A204.1 (cell line): Measurements from ENCODE around the gene UVRAG.
"Not testable (repeated sequence)": the region's sequence is repeated elsewhere in the genome, so short reads cannot be mapped to it uniquely, and the experiment has no call there.

Experiments used
- FAIRE-seq: peaks from 2 replicates; lab custom pipeline; 2012; peaks lifted over from hg19 to GRCh38; lab: Jason Lieb, UNC

The UVRAG gene

DNA sequence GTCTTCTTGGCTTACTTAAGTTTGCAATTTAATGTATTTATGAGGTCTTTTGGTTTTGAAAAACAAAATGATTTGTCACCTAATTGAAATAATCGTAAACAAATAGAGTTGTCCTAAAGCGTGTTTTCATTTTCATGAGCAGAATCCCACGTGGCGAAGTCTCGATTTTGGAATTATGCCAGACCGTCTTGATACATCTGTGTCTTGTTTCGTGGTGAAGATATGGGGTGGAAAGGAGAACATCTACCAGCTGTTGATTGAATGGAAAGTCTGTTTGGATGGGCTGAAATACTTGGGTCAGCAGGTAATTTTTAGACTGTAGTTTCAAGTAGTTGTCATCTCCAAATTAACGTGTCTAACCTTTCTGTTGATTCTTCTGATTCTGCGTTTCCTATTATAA lies 64.7 kb downstream of the UVRAG start:
- FAIRE-seq: no peak

DNA sequence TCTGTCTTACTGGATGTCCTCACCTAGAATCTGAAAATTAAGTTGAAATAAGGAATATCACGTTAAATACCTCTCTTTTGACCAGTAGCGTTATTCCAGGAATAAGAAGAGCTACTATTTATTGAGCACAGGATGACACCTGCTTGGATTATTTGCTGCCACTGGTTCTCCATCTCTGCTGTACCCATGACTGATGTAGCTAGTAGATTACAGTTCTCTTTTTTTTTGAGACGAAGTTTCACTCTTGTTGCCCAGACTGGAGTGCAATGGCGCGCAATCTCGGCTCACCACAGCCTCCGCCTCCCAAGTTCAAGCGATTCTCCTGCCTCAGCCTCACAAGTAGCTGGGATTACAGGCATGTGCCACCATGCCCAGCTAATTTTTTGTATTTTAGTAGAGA lies 65.3 kb downstream of the UVRAG start:
- not testable (repeated sequence) for FAIRE-seq

DNA sequence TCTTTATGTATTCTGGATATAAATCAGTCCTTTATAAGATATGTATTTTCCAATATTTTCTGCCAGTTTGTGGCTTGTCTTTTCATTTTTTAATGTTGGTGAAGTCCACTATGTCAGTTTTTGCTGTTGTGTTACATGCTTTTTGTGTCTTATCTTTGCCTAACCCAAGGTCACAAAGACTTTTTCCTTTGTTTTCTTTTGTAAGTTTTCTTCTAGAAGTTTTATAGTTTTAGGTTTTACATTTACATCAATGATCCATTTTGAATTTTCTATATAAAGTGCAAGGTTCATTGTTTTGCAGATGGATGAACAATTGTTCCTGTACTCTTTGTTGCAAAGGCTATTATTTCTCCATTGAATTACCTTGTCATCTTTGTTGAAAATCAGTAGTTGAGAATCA lies 69.3 kb downstream of the UVRAG start:
- FAIRE-seq: no peak

DNA sequence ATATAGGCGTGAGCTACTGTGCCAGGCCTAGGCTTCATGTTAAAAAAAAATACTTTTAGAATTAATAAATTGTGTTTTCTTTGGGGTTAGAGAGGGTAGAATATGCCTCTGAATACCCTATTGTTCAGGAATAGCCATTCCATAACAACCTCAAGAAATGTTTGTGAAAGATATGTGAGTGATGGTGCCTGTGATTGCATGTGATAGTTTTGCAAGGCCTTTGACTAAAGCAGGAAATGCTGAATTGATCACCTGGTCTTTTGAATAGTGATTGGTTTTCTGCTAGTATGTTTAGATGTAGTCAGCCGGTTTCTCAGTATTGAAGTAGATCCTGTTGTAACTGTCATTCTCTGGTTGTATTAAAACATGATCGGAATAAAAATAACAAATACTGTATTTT lies 73.4 kb downstream of the UVRAG start:
- no peak for FAIRE-seq

DNA sequence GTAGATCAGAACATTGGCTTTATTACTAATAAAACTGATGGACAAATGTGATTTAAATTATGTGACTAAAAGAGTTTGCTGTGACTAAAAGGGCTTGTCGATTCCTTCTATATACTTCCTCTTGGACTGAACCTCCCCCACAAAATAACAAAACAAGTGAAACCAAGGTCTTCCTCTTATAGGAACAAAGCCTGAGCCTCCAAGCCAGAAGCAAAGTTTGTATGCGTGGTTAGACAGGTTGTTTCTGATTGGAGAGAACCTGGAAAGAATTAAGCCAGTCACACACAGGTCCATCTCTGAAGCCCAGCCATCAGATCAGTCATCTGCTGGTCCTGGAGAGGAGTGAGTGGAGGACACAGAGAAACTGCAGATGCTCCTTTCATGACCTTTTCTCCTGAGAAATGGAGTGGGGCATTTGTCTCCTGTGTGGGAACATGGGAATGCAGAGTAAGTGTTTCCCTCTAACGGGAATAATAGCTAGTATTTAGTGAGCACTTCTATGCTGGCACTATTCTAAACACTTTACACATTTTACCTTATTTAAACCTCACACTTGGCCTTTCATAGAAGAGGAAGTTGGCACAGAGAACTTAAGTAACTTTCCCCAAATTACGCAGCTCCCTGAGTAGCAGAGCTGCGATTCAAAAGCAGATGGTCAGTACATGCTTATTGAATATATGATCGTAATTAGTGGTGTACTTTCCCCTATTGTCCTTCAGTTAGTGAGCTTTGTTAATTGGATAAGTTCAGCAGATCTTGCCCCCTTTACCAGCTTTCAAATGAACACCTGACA lies 77.1 kb downstream of the UVRAG start:
- no peak for FAIRE-seq

DNA sequence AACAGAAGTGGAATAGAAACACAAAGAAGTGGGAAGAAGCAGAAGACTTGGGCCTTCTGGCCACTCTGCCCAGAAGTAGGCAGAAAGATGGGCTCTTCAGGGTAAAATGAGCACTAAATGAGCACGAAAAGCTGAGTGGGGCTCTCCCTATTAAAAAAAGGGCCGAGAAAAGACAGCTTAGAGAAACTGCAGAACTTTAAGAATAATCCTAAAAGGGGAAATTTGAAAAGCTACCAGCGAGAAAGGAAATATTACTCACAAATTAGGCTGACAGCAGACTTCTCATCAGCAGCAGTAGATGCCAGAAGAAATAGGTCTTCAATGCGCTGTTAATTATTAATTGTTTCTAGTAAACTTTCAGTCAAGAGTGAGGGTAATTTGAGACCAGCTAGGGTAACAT lies 78.2 kb downstream of the UVRAG start:
- FAIRE-seq: no peak

DNA sequence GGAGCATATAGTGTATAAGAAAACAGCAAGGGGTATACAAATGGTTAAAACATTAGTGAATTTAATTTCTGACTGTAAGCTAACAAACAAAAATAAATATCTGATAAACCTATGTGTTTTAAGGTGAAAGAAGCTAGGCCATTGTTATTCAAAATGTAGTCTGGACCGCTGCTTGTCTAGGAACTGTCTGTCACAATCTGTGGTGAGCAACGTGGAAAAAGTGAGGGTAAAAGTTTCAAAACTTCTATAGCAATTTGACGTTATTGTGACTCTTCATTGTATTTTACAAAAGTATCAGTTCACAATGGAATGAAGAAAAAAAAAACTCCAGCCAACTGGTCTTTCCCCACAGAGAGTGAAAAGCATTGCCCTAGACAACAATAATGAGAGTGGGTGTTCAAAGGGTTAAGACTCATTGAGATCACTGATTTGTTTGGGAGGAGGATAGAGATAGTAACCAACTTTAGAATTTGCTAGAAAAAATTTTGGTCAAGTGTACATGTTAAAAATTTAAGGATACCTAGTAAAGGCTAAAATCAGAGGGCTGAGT lies 79.1 kb downstream of the UVRAG start:
- no peak for FAIRE-seq

DNA sequence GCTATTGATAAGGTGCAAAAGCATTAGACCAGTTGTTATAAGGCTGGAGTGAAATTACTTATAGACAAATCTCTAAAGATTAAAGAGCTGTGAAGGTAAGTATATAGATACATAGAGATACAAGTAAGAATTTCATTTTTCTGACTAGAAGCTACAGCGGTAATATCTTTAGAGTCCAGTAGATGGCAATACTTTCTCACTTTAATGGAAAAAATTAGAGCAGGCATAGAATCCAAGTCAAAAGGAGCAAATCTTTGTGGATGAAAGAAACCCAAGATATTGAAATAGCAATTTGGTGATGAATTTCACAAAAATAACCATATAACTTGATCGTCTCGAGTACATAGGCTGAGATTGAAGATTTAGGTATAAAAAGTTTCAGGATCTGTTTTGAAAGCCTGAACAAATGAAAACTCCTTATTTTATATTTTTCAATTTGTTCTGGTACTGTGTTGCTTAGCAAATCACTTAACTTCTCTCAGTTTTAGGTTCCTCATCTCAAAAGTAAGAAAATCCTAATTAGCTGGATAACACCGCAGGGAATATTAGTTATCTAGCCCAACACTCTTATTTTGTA lies 81.9 kb downstream of the UVRAG start:
- FAIRE-seq: peak; percentile 98

DNA sequence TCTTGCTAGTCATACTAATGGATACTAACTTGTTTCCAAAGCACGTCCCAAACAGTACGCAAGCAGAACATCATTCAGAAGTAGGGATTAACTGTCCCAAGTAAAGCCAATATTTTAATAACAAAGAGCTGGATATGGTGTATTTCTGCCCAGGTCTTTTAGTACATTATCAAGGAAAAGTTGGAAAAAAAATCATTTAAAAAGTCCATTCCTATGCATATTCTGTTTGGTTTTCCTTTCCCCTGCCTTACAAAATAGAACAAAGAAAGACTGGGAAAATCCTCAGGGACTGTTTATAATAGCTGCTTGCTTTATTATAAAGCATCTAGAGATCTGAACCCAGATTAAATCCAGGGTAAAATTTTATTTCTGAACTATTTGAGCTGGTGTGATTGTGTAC lies 83.9 kb downstream of the UVRAG start:
- no peak for FAIRE-seq

DNA sequence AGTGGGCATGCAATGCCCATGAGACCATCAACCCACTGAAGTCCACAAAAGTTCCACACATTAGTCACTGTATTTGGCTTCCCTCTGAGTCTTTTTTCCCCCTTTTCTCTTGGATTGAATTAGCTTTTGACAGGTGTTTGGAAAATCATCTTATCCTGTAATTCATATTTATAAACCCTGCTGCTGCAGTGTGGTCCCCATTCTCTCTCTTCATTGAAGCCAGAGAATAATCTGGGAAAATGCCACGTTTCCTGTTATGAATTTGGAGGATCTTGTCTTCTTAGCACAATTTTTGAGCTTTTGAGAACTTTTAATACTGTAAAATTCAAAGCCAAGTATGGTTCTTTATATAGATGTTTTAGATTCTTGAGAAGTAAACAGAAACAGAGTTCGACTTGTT lies 84.8 kb downstream of the UVRAG start:
- no peak for FAIRE-seq

DNA sequence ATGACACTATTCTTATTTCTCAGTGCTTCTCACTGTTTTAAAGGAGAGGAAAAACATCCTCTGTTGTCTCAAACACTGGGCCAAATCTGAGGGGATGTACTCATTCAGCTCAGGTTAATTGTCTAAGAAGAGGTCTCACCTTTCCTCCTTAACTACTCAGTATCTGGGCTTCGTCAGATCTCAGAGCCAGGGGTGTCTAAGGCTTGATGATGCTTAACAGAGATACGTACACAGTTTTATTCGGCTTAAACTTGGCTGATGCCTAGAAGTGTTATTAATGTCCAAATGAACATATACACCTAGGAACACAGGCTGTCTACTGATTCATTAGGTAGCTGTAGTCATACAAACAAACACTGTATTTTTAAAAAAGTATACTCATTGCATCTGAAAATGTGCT lies 85.8 kb downstream of the UVRAG start:
- FAIRE-seq: no peak

DNA sequence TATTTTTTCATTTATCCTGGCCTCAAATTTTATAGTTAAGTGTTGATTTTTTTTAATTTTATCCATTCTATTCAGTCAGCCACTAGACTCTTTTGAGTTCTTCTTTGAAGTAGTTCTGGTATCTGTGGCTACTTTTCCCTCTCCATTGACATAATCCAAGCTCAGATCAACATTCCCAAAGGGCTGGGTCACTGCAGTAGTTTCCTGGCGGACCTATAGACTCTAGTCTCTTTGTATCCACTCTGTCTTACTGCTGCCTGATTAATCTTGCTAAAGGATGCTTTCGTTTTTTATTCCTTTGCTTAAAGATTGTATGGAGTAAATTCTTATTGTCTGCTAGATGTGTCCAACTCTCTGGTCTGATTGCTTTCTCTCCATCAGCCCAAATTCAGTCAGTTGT lies 87.6 kb downstream of the UVRAG start:
- no peak for FAIRE-seq

DNA sequence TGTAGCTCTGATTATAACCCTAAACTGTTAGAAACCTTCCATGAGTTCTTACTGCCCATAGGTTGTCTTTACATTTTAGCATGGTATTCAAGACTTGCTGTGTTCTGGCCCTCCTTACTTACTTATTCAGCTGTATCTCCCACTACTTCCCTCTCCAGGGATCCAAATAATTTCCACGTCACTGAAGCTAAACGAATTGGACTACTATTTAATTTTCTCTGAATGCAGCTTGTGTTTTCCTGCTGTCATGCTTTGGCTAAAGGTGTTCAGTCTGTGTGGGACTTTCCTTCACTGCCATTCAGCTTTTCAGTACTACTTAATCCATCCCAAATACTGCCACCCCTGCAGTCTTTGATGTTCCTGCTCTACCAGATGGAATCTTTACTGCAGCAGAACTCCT lies 88.3 kb downstream of the UVRAG start:
- FAIRE-seq: no peak

DNA sequence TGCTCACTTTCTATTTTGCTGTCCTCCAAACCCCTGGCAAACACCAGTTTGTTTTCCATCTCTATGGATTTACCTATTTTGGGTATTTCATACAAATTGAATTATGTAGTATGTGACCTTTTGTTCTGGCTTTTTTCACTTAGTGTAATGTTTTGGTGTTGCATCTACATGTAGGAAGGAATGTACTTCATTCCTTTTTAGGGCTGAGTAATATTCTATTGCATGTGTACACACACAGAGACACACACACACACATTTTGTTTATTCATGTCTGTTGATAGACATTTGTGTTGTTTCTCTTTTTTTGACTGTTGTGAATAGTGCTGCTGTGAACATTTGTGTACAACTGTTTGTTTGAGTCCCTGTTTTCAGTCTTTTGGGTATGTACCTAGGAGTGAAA lies 90.4 kb downstream of the UVRAG start:
- FAIRE-seq: no peak

DNA sequence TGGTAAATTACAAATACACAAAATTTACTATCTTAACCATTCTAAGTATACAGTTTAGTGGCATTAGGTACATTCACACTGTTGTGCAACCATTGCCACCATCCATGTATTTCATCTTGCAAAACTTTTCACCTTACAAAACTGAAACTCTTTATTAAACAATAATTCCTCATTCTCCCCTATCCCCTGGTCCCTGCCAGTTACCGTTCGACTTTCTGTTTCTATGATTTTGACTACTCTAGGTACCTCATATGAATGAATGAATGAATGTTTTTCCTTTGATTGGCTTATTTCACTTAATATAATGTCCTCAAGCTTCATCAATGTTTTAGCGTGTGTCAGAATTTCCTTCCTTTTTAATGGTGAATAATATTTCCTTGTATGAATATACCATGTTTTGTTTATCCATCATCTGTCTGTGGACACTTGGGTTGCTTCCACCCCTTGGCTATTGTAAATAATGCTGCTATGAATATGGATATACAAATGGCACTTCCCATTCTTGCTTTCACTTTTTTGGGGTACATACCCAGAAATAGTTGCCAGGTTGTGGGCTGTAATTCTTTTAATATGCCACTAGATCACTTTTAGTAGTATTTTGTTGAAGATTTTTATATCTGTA lies 93.0 kb downstream of the UVRAG start:
- no peak for FAIRE-seq

DNA sequence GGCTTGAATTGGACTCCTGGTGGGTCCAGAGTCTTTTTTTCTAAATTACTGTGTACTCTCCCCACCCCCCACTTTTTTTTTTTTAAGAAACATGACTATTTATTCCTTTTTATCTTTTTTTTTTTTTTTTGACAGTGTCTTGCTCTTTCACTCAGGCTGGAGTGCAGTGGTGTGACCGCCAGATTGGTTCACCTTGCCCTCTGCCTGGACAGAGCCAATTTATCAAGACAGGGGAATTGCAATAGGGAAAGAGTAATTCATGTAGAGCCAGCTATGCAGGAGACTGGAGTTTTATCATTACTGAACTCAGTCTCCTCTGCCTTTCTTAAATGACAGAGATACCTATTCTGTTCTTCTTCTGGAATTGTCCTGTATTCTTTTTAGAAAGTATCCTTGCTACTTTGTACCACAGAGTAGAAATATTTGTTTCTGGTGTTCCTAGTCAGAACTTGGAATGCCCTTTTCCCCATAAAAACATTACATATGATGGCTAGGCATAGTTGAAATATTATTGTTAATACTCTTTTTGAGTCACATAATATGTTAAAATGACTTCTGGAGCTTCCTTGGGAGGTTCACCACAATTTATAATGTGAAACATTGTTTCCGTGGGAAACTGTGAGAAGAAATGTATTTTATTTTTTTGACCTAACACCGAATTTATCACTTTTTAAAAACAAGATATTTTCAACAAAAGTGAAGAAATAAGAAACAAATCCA lies 95.6 kb downstream of the UVRAG start:
- no peak for FAIRE-seq

DNA sequence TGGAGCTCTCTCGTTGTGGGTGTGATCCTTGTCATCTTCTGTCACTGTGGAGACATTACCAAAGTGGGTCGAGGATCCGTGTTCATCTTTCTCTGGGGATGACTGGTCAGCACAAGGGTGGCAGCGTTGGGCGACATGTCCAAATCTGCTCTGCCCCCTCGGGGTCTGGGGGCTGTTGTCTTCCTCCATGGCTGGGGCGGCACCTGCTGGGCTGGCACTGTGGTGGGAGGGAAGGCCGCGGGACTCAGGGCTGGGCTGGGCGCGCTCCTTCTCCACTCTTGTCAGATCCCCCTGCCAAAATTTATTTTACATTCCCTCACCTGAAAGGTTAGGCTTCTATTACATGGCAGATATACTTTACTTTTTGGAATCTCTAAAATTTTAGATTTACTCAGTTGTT lies 96.4 kb downstream of the UVRAG start:
- no peak for FAIRE-seq

DNA sequence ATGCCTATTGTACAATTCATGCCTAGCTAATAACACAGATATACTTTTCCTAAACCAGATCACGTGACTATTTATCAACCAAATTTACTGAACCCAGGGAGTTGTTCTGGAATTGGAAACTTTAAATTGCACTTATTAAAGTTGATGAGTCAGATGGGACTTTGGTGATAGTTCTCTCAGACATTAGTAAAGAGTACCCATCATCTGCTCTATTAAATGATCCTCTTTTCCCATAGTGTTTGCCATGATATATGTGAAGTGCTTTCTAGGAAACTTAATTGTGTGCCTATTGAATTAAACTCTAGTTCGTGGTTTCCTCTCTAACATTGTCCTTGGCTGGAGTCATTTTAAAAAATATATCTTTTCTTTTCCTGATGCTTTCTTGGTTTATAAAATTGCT lies 99.0 kb downstream of the UVRAG start:
- FAIRE-seq: no peak

DNA sequence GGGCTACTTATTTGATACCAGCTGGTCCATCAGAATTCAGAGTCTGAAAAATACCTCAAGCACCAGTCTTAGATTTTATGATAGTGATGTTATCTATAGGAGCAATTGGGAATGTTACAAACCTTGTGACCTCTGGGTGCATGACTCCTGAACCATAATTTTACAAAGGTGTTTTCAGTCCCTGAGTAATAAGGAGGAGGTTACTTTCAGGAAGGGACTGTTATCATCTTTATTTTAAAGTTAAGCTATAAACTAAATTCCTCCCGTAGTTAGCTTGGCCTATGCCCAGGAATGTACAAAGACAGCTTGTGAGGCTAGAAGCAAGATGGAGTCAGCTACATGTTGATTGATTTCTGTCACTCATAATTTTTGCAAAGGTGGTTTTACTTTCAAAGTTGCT lies 101.9 kb downstream of the UVRAG start:
- no peak for FAIRE-seq

DNA sequence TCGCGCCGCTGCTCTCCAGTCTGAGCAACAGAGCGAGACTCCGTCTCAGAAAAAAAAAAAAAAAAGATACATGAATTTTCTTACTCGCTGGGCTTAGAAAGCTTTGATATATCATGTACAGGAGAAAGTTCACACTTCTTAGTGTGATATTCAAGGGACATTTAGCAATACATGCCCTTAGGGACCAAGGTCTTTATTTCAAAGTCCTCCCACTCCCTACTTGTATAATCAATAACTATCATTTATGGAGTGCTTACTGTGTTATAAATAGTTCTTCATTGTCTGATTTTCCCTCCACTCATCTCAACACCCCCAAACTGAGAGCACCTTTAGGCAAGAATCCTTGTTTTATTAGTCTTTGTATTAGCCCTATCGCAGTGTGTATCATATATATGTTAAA lies 103.3 kb downstream of the UVRAG start:
- FAIRE-seq: no peak

DNA sequence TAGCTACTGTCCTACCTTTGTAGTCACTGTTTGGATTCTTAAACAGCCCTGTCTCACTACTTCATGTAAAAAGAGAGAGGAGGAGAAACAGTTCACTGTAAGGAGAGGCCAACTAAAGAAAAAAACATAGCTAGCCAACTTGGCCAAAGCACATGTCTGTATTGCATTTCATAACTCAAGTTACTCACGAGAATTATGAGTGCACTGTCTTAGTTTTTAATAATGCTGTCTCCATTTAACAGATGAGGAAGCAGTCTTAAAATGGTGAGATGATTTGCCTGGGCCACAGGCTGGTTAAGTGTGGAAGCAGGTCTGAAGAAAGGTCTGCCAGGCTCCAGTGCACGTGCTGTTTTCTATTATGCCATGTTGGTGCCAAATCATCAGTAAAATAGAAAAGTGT lies 104.5 kb downstream of the UVRAG start:
- FAIRE-seq: no peak

DNA sequence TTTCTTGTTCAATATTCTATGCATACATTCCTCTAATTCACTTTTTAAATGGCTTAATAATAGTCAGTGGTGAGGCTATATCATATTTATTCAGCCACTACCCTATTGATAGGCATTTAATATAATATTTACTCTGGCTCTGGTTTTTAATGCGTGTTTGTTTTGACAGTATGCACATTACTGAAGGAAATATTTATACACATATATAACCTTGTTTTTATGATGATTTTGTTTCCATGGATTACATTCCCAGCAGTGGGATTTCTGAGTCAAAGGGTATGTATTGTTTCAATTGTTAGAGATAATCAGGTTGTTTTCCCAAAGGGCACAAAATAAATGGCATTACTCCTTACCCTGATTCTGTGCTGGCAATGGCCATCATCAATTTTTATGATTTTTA lies 105.8 kb downstream of the UVRAG start:
- no peak for FAIRE-seq

DNA sequence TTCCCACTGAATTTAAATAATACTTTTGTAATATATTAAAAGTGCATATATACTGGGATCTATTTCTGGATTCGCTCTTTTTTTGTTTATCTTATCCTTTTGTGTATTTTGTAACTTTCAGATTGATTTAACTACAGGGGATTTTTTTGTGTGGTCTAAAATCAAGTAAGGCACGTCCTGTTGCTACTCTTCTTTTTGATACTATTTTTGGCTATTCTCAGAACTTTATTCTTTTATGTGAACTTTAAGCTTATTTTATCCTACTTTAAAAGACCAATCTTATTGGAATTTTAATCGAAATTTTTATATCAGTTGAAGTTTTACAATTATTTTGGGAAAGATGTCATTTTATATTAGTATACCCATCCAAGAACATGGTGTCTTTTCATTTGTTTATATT lies 106.8 kb downstream of the UVRAG start:
- FAIRE-seq: no peak
